ENCODE data around the gene BTK.

The BTK gene

GRCh38 chrX:101393530-101394305 is 7.7 kb upstream of the BTK start:
- in situ Hi-C loops (cut with HindIII; ENCODE audit: low sequenced_read_pairs): no loop called here

DNA sequence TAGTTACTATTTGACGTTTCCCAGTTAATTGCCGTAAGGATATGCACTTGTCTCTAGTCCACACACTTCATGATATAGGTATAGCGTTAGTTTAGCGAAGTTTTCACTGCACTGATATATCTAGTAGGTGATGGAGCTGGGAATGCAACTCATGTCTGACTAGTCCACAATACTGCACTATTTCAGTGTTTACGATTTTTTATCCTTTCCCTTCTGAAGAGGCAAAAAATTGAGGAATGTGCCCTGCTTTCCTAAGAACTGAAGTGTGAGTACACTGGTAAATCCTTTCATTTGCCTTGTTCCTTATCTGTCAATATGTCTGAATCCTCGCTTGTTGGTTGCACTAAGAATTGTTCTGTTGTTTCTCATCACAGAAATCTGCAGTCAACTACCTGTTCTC is 5.8 kb upstream of the BTK start:
- in situ Hi-C loops (cut with HindIII; ENCODE audit: low sequenced_read_pairs): no loop called here

DNA sequence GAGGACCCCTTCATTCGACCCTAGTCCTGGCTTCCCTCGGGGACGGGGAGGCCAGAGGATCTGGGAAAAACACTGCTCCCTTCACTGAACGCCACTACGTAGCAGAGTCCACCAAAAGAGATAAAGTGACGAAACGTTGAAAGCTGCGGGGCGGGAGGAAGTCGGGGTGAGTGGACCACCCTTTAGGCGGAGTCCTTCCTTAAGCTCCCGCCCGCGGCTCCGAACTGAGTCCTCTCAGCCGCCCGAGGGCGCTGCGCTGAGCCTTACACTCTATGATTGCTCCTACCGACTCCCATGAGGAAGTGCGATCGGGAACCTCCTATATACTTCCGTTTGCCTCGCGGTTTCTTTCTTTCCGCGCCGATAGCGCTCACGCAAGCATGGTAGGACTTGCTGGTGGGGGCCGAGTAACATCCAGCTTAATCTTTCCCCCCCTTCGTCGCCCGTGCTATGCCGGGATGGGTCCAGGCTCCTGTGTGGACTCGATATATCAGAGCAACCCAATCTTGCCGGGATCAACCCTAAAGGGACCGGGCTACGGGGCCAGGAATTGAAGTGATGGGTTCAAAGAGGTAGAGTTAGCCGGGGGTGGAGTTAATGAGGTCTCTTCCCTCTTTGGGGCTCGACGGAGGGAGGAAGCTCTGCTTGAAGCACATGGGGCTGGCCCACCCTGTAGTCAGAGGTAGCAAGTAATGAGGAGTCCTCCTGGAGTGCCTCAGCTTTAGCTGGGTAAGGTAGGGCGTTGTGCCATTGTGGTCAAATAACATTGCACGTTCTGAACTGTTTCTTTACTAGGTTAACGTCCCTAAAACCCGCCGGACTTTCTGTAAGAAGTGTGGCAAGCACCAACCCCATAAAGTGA is 4.9 kb upstream of the BTK start, which contains the start of gene RPL36A:
Gene RPL36A (plus strand): TSS at position 348 of the 862 bp plus-strand sequence. CDS start 33 bp downstream, at position 381.
- in situ Hi-C loops (cut with HindIII; ENCODE audit: low sequenced_read_pairs): no loop called here

DNA sequence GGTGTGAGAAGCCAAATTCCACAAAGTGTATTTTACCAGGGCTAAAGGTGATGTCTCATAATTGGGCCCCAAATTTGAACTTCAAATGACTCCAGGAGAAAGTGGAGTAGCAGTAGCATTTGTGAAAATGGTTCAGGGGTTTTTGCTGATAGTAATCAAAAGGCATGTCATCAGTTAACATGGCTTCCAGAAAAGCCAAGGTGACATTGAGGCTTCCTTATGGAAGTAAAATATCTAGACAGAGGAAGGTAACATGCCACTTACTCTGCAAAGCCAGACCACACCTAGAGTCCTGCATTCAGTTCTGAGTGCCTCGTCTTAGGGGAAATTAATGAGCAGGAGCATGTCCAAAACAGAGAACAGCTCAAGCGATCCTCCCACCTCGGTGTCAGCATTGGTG is 2.6 kb upstream of the BTK start:
- in situ Hi-C loops (cut with HindIII; ENCODE audit: low sequenced_read_pairs): no loop called here

- in situ Hi-C loops (cut with HindIII; ENCODE audit: low sequenced_read_pairs): no loop called here
Measured at GRCh38 chrX:101386542-101386885, 523 bp upstream of the BTK start.

DNA sequence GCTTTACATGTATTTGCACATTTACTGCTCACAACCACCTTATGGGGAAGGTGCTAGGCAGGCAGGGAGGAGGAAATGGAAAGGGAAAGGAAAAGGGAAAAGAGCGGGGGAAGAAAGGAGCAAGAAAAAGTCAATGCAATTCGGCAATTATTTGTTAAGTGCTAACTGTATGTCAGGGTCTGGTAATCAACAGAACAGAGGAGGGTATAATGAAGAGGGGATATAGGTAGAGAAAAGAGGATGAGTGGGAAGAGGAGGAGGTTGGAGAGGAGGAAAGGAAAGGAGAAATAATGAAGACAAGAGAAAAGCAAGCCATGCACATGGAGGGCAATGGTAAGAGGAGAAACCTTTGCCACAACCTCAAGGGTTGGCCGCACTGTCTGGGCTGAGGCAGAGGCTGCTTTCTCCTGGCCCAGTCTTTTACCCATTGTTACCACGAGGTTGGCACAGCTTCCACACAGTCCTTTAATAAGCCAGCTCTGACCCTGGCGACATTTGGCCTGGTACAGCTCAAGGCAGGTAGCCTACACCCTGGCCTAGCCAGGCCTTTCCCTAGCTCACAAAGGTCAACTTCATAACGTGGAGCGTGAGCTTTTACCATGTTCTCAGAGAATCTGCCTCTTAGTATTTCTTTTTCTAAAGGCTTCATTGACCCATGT is 836 bp downstream of the BTK start:
- in situ Hi-C loops (cut with HindIII; ENCODE audit: low sequenced_read_pairs): no loop called here

GRCh38 chrX:101383679-101384205 is 2.2 kb downstream of the BTK start:
- in situ Hi-C loops (cut with HindIII; ENCODE audit: low sequenced_read_pairs): no loop called here

GRCh38 chrX:101377547-101377946 is 8.4 kb downstream of the BTK start:
- in situ Hi-C loops (cut with HindIII; ENCODE audit: low sequenced_read_pairs): no loop called here

DNA sequence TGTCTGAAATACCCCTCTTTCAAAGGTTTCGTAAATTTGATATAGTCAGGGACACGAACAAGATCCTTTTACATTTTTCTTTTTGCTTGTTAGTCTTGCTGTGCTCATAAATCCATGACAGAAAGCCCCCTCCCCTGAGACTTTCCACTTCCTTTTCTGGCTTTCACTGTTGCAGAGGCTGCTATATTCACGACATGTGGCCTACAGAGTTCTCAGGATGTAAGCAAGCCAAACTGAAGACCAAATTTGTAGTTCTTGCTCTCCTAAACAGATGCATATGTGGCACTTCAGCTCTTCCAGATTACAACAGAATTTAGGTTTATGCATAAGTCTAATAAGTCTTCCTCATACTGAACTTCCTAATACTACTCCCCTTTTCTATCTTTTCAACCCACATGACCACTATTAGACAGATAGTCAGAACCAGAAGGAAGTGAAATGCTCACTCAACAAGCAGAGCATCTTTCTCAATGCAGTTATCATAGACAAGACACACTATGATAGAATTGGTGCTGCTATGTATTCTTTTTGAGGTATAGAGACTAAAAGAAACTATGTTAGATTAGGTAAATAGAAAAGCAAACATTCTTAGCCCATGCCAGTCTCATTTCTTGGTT is 15.0 kb downstream of the BTK start:
- in situ Hi-C loops (cut with HindIII; ENCODE audit: low sequenced_read_pairs): no loop called here

- in situ Hi-C loops (cut with HindIII; ENCODE audit: low sequenced_read_pairs): no loop called here
Measured at GRCh38 chrX:101369687-101370086, 16.3 kb downstream of the BTK start.

DNA sequence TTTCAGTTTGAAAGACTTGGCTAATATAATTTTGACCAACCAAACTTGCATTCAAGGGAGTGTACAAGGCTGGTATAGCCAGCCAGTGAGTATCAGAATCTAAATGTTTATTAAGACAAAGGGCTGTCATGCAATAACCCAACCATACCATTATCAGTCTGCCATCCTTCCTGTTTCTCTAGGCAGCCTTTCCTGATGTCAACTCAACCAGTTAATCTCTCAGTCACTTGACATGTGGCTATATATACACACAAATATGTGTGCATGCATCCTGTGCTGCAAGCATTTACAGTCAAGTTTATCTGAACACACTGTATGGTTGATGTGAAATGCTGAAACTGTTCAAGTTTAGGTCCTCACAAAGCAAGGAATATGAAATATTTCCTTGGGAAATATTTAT is 17.2 kb downstream of the BTK start:
- in situ Hi-C loops (cut with HindIII; ENCODE audit: low sequenced_read_pairs): no loop called here

DNA sequence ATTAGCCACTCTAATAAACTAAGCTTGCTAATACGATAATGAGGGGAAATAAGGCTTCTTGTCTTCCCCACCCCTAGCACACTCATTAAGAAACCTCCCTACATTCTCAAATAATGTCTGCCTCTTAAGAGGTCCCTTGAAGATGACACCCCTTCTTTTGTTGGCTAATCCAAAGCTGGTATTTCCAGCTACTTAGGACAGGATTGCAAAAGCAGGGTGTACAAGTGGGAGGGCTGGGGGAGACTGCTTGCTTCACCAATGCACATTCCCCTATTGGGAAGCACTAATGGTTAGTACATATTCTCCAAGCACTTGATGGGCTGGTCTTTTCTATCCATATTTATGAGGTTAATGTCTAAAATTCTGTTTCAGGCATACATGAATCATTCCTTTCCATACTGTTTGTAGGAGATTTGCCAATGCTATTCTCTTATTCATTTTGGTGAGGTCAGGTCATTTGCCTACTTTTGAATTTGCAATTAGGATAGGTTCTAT is 20.6 kb downstream of the BTK start:
- in situ Hi-C loops (cut with HindIII; ENCODE audit: low sequenced_read_pairs): no loop called here

DNA sequence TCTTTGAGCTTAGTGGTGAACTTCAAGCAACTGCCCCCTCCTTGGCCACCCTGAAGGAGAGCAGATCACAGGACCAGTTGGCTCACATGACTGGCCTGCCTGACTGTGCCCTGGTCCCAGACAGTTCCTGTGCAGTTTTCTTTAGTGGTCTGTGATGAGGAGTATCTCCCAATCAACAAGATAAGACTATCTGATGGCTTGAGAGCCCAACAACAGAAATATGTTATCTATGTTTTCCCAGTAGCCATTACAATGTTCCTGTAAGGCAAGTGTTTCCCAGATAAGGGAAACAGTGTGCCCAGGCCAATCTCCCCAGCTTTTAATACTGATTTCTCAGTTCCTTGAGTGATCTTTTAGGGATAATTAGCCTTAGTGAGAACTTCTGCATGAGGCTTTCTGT is 23.2 kb downstream of the BTK start:
- in situ Hi-C loops (cut with HindIII; ENCODE audit: low sequenced_read_pairs): no loop called here

DNA sequence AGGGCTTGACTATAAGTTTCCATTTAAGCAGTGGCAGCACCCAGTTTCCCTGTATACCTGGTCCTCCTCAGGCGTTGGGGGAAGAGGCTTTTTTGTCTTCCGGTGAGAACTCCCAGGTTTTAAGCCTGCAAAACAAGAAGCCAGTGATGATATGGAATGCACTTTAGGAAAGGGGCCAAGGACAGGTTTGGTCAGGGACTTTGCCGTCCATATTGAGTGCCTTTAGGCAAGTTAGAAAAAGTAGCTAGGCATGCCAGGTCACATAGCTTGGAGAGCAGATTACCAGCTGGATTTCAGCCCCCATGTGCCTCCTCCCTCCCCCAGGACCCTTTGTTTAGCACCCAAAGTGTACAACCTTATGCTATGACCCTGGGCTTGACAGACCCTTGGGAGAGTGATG is 23.9 kb downstream of the BTK start:
- in situ Hi-C loops (cut with HindIII; ENCODE audit: low sequenced_read_pairs): no loop called here

- in situ Hi-C loops (cut with HindIII; ENCODE audit: low sequenced_read_pairs): no loop called here
Measured at GRCh38 chrX:101360390-101360789, 25.6 kb downstream of the BTK start.

DNA sequence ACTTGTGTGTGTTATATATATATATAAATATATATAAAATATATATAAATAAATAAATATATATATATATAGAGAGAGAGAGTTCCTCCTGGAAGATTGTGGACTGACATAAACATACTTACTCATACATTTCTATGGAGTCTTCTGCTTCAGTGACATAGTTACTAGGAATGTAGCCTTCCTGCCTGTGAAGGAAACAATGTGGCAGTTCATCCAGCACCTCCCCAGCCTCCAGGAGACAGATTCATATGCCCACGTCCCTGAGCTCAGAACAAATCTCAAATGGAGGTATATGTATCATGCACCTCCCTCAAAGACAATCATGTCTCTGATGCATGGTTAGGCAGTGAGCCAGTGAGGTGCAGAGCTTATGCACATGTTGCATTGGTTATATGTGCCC is 26.0 kb downstream of the BTK start:
- in situ Hi-C loops (cut with HindIII; ENCODE audit: low sequenced_read_pairs): no loop called here

- in situ Hi-C loops (cut with HindIII; ENCODE audit: low sequenced_read_pairs): no loop called here
Measured at GRCh38 chrX:101357166-101357795, 28.7 kb downstream of the BTK start.

- in situ Hi-C loops (cut with HindIII; ENCODE audit: low sequenced_read_pairs): no loop called here
Measured at GRCh38 chrX:101349193-101349562, 36.8 kb downstream of the BTK start.

GRCh38 chrX:101348452-101349192 is 37.4 kb downstream of the BTK start, which contains the start of gene TIMM8A:
TSS of gene TIMM8A (minus strand) at chrX:101348742. CDS start at chrX:101348664, 78 bp downstream.
- in situ Hi-C loops (cut with HindIII; ENCODE audit: low sequenced_read_pairs): no loop called here

Measured in DLD1 (cell line).